Right atrium auricular region (tissue), 2 donors: ENCODE results near the gene MAPT. TPM values are rescaled to one million over a fixed set of nuclear protein-coding genes. Genes with fewer than 3 reads are reported as not detected.

Experiments
- DNase-seq: peaks from one replicate; pipeline ENCODE4 v3.0.0-alpha.2; 2019; ENCODE audit warnings: low spot score
- H3K27ac ChIP-seq, 2 donors: fragments of 200-600 bp; sonication (generic); 1 replicate in 1 of 2; 2 replicates in 1 of 2; pipeline ENCODE4 v1.5.1; 2016 to 2019
- H3K27me3 ChIP-seq, 2 donors: fragments of 200-600 bp; sonication (generic); one replicate each; pipeline versions ENCODE4 v1.5.1 to v1.6.0; 2017 to 2019
- H3K36me3 ChIP-seq: fragments of 200-600 bp; sonication (generic); one replicate; pipeline ENCODE4 v1.5.1; 2016
- H3K4me1 ChIP-seq, 2 donors: fragments of 200-600 bp; sonication (generic); one replicate each; pipeline versions ENCODE4 v1.5.1 to v1.6.0; 2017 to 2019
- H3K4me3 ChIP-seq, 2 donors: fragments of 200-600 bp; sonication (generic); 1 replicate in 1 of 2; 2 replicates in 1 of 2; pipeline ENCODE4 v1.5.1; 2017 to 2019; ENCODE audit warnings: mild to moderate bottlenecking in 1 of 2, moderate library complexity in 1 of 2
- H3K9me3 ChIP-seq, 2 donors: fragments of 200-600 bp; sonication (generic); one replicate each; pipeline ENCODE4 v1.5.1; 2019
- total RNA-seq, 2 donors: library from RNA; depleted of rRNA; stranded (reverse); fragments of >200 nt; gene quantifications; one replicate each; pipeline ENCODE4 v1.1.0, GENCODE V29; 2016
- TF ChIP-seq, protein P1 (sequence below), 2 donors: fragments of 200-600 bp; sonication (generic); IDR thresholded peaks; one replicate each; pipeline ENCODE4 v1.5.1; 2019; ENCODE audit warnings: antibody characterized with exemption in 2 of 2

Gene MAPT
- total RNA-seq, 2 donors from 2014 or later = 7.8 to 23.0 TPM

DNA sequence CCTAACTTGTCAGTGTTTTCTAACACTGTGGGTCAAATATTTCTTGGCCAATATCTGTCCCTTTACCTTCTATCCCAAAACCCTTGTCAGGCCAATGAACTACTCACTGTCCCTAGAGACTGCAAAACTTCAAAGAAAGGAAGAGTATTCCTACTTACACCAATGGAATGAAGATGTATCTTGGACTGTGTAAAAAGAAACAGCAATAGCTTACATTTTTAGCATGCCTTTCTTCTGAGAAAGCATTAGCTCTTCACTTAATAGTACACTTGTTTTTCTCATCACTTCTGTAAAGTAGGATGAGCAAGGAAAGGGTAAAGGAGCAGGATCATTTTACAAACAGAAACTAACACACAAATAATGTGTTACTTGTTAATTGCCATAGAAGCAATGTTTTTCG, 178.6 kb downstream of the MAPT start:
- Histone ChIP-seq H3K36me3 (no peaks in the 10 kb centered on the region), H3K4me1 (peaks cover 0 to 18% of the 10 kb centered on the region in 2 donors), H3K27ac (no peak overlapping the region), H3K4me3 (no peak overlapping the region), H3K27me3 (no peaks in the 10 kb centered on the region), H3K9me3 (no peaks in the 10 kb centered on the region)
- DNase-seq = no peak
- TF ChIP-seq, protein P1, sequence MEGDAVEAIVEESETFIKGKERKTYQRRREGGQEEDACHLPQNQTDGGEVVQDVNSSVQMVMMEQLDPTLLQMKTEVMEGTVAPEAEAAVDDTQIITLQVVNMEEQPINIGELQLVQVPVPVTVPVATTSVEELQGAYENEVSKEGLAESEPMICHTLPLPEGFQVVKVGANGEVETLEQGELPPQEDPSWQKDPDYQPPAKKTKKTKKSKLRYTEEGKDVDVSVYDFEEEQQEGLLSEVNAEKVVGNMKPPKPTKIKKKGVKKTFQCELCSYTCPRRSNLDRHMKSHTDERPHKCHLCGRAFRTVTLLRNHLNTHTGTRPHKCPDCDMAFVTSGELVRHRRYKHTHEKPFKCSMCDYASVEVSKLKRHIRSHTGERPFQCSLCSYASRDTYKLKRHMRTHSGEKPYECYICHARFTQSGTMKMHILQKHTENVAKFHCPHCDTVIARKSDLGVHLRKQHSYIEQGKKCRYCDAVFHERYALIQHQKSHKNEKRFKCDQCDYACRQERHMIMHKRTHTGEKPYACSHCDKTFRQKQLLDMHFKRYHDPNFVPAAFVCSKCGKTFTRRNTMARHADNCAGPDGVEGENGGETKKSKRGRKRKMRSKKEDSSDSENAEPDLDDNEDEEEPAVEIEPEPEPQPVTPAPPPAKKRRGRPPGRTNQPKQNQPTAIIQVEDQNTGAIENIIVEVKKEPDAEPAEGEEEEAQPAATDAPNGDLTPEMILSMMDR (IDR thresholded peaks at IDR 0.05) = no peak

DNA sequence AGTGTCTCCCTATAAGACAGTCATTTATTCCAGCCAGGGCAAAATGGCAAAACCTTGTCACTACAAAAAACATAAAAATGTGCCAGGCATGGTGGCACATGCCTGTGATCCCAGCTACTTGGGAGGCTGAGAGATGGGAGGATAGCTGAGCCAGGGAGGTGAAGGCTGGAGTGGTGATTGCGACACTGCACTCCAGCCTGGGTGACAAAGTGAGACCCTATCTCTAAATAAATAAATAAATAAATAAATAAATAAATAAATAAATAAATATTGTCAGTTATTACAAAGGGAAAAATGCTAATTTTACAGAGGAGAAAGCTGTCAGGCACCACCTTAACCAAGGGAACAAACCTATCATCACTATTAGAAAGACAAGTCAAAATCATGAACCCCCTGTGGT, 180.2 kb downstream of the MAPT start:
- H3K9me3 ChIP-seq = no peaks in the 10 kb centered on the region
- TF ChIP-seq, protein P1 (IDR thresholded peaks at IDR 0.05) = no peak
- H3K4me1 ChIP-seq = peaks cover 0 to 23% of the 10 kb centered on the region in 2 donors
- H3K4me3 ChIP-seq = no peak overlapping the region
- no peak for DNase-seq
- no peaks in the 10 kb centered on the region for H3K36me3 ChIP-seq
- no peaks in the 10 kb centered on the region for H3K27me3 ChIP-seq
- no peak overlapping the region for H3K27ac ChIP-seq

Other genes with a start within 250 kb of the MAPT start
- not detected for gene CRHR1, start 110.2 kb upstream of the MAPT start, total RNA-seq
- not detected for gene SPPL2C, start 49.7 kb upstream of the MAPT start, total RNA-seq
- gene STH, start 104.7 kb downstream of the MAPT start, total RNA-seq = not detected